WTC11 (cell line): Measurements from ENCODE around the gene CILP2. TPM values are rescaled to one million over a fixed set of nuclear protein-coding genes. Genes with fewer than 3 reads are reported as not detected.

Experiments used
- ATF6 ChIP-seq: sonication (generic); formaldehyde crosslinking; IDR thresholded peaks from 2 replicates; pipeline ENCODE4 v1.8.1; 2023; ENCODE audit warnings: mild to moderate bottlenecking, missing genetic modification reagents
- E2F5 ChIP-seq: sonication (generic); formaldehyde crosslinking; IDR thresholded peaks from 2 replicates; pipeline ENCODE4 v1.8.1; 2022; ENCODE audit warnings: mild to moderate bottlenecking, moderate library complexity, missing genetic modification reagents
- FOXJ3 ChIP-seq: sonication (generic); formaldehyde crosslinking; IDR thresholded peaks from 2 replicates; pipeline ENCODE4 v1.9.0; 2021; ENCODE audit warnings: missing genetic modification reagents, mild to moderate bottlenecking, borderline replicate concordance
- FOXK1 ChIP-seq: sonication (generic); formaldehyde crosslinking; IDR thresholded peaks from 2 replicates; pipeline ENCODE4 v1.8.0; 2022; ENCODE audit warnings: mild to moderate bottlenecking, moderate library complexity, missing genetic modification reagents
- FOXP1 ChIP-seq: sonication (generic); formaldehyde crosslinking; IDR thresholded peaks from 2 replicates; pipeline ENCODE4 v1.8.0; 2022; ENCODE audit warnings: missing genetic modification reagents, mild to moderate bottlenecking, moderate library complexity, borderline replicate concordance
- FOXP4 ChIP-seq: sonication (generic); formaldehyde crosslinking; IDR thresholded peaks from 2 replicates; pipeline ENCODE4 v1.8.0; 2022; ENCODE audit warnings: mild to moderate bottlenecking, missing genetic modification reagents
- GABPB1 ChIP-seq: sonication (generic); formaldehyde crosslinking; IDR thresholded peaks from 2 replicates; pipeline ENCODE4 v1.8.1; 2023; ENCODE audit warnings: mild to moderate bottlenecking, missing genetic modification reagents
- IRF1 ChIP-seq: sonication (generic); formaldehyde crosslinking; IDR thresholded peaks from 2 replicates; pipeline ENCODE4 v1.8.0; 2023; ENCODE audit warnings: missing genetic modification reagents
- IRF2 ChIP-seq: sonication (generic); formaldehyde crosslinking; IDR thresholded peaks from 2 replicates; pipeline ENCODE4 v1.8.0; 2022; ENCODE audit warnings: low read depth, missing genetic modification reagents, borderline replicate concordance
- JUN ChIP-seq: sonication (generic); formaldehyde crosslinking; IDR thresholded peaks from 2 replicates; pipeline ENCODE4 v1.8.0; 2023; ENCODE audit warnings: mild to moderate bottlenecking, missing genetic modification reagents
- NR1H2 ChIP-seq: sonication (generic); formaldehyde crosslinking; IDR thresholded peaks from 2 replicates; pipeline ENCODE4 v1.9.0; 2021; ENCODE audit warnings: mild to moderate bottlenecking, moderate library complexity, missing genetic modification reagents
- NR2C2 ChIP-seq: sonication (generic); formaldehyde crosslinking; IDR thresholded peaks from 2 replicates; pipeline ENCODE4 v1.8.0; 2022; ENCODE audit warnings: mild to moderate bottlenecking, missing genetic modification reagents
- OVOL2 ChIP-seq: fragments of 250-450 bp; sonication (Bioruptor Pico); IDR thresholded peaks from 2 replicates; pipeline ENCODE4 v1.9.0; 2021; ENCODE audit warnings: mild to moderate bottlenecking, borderline replicate concordance
- PRDM15 ChIP-seq: sonication (generic); formaldehyde crosslinking; IDR thresholded peaks from 2 replicates; pipeline ENCODE4 v1.8.0; 2022; ENCODE audit warnings: missing genetic modification reagents
- PRRX2 ChIP-seq: fragments of 250-450 bp; sonication (Bioruptor Pico); IDR thresholded peaks from 2 replicates; pipeline ENCODE4 v1.8.0; 2021; ENCODE audit warnings: mild to moderate bottlenecking
- RELA ChIP-seq: sonication (generic); formaldehyde crosslinking; IDR thresholded peaks from 2 replicates; pipeline ENCODE4 v1.8.1; 2022; ENCODE audit warnings: missing genetic modification reagents, mild to moderate bottlenecking, borderline replicate concordance
- RORB ChIP-seq: fragments of 250-450 bp; sonication (Bioruptor Pico); IDR thresholded peaks from 2 replicates; pipeline ENCODE4 v1.9.0; 2021; ENCODE audit warnings: mild to moderate bottlenecking
- SMAD4 ChIP-seq: sonication (generic); formaldehyde crosslinking; IDR thresholded peaks from 2 replicates; pipeline ENCODE4 v1.8.0; 2022; ENCODE audit warnings: mild to moderate bottlenecking, missing genetic modification reagents
- TCF7 ChIP-seq: sonication (generic); formaldehyde crosslinking; IDR thresholded peaks from 2 replicates; pipeline ENCODE4 v1.8.0; 2022; ENCODE audit warnings: mild to moderate bottlenecking, low read depth, missing genetic modification reagents, moderate library complexity
- TEAD4 ChIP-seq: sonication (generic); formaldehyde crosslinking; IDR thresholded peaks from 2 replicates; pipeline ENCODE4 v1.8.0; 2022; ENCODE audit warnings: mild to moderate bottlenecking, missing genetic modification reagents
- ZNF121 ChIP-seq: sonication (generic); formaldehyde crosslinking; IDR thresholded peaks from 2 replicates; pipeline ENCODE4 v1.8.0; 2023; ENCODE audit warnings: missing genetic modification reagents
- ZNF138 ChIP-seq: sonication (generic); formaldehyde crosslinking; conservative IDR thresholded peaks from 2 replicates; pipeline ENCODE4 v1.8.1; 2022; ENCODE audit warnings: mild to moderate bottlenecking, moderate library complexity, missing genetic modification reagents
- ZNF232 ChIP-seq: sonication (generic); formaldehyde crosslinking; IDR thresholded peaks from 2 replicates; pipeline ENCODE4 v1.8.0; 2022; ENCODE audit warnings: mild to moderate bottlenecking, missing genetic modification reagents
- ZNF423 ChIP-seq: fragments of 250-450 bp; sonication (Bioruptor Pico); IDR thresholded peaks from 2 replicates; pipeline ENCODE4 v2.1.2; 2022; ENCODE audit warnings: mild to moderate bottlenecking, moderate library complexity
- total RNA-seq: library from RNA; stranded (reverse); gene quantifications from 3 replicates; pipeline ENCODE4 v1.2.3, GENCODE V29; 2021
- TF ChIP-seq, protein P1 (sequence below): fragments of 250-450 bp; sonication (Bioruptor Pico); IDR thresholded peaks from 2 replicates; pipeline ENCODE4 v1.8.0; 2021; ENCODE audit warnings: mild to moderate bottlenecking
- TF ChIP-seq, protein P2 (sequence below): fragments of 250-450 bp; sonication (Bioruptor Pico); IDR thresholded peaks from 2 replicates; pipeline ENCODE4 v1.9.0; 2021; ENCODE audit warnings: mild to moderate bottlenecking
- TF ChIP-seq, protein P3 (sequence below): sonication (generic); formaldehyde crosslinking; conservative IDR thresholded peaks from 2 replicates; pipeline ENCODE4 v1.8.1; 2022; ENCODE audit warnings: mild to moderate bottlenecking, missing genetic modification reagents
- TF ChIP-seq, protein P4 (sequence below): sonication (generic); formaldehyde crosslinking; IDR thresholded peaks from 2 replicates; pipeline ENCODE4 v1.8.0; 2022; ENCODE audit warnings: mild to moderate bottlenecking, missing genetic modification reagents

The CILP2 gene
- total RNA-seq, 1 experiment from 2014 or later, result 7.9 TPM

DNA sequence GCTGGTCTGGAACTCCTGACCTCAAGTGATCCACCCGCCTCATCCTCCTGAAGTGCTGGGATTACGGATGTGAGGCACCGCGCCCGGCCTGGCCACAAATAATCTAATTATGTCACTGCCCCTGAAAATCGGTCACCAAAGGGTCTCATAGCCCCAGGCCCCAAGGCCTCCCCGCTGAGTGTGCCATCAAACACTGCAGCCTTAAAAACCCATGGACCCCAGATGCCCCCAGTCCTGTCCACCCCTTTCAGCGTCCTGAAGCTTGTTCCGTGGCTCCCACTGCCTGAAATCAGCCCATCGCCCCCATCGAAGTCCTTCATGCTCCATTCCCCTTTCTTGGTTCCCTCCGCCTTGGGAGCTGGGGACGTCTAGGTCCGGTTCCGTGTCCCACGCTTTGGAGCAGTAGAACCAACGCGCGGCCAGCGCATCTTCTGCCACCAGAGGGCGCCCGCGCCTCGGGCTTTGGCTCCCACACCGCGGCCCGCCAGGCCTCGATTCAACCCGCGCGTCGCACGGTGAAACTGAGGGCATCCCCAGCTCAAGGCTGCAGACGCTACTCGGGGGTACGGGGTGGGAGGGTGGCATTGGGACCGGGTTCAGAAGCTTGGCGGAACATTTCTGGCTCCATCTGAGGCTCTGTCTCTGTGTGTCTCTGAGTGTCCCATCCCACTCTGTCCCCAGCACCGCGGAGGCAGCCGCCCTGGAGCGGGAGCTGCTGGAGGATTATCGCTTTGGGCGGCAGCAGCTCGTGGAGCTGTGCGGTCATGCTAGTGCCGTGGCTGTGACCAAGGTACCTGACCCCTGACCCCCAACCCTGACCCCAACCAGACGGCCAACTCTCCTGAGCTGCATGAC lies 5.9 kb upstream of the CILP2 start (continued):
- TF ChIP-seq, protein P1, sequence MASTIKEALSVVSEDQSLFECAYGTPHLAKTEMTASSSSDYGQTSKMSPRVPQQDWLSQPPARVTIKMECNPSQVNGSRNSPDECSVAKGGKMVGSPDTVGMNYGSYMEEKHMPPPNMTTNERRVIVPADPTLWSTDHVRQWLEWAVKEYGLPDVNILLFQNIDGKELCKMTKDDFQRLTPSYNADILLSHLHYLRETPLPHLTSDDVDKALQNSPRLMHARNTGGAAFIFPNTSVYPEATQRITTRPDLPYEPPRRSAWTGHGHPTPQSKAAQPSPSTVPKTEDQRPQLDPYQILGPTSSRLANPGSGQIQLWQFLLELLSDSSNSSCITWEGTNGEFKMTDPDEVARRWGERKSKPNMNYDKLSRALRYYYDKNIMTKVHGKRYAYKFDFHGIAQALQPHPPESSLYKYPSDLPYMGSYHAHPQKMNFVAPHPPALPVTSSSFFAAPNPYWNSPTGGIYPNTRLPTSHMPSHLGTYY (CRISPR knock-in tag), result no peak
- TF ChIP-seq OVOL2 (CRISPR knock-in tag), result no peak
- no peak for TF ChIP-seq NR2C2 (CRISPR knock-in tag)
- no peak for TF ChIP-seq E2F5
- TF ChIP-seq IRF2 (CRISPR knock-in tag), result no peak
- no peak for TF ChIP-seq ATF6 (CRISPR knock-in tag)
- TF ChIP-seq PRDM15 (CRISPR knock-in tag), result no peak
- no peak for TF ChIP-seq TCF7 (CRISPR knock-in tag)
- TF ChIP-seq, protein P2, sequence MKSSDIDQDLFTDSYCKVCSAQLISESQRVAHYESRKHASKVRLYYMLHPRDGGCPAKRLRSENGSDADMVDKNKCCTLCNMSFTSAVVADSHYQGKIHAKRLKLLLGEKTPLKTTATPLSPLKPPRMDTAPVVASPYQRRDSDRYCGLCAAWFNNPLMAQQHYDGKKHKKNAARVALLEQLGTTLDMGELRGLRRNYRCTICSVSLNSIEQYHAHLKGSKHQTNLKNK (CRISPR knock-in tag), result no peak
- TF ChIP-seq NR1H2 (CRISPR knock-in tag), result no peak
- TF ChIP-seq ZNF232 (CRISPR knock-in tag), result no peak
- TF ChIP-seq ZNF121, result no peak
- no peak for TF ChIP-seq RORB (CRISPR knock-in tag)
- no peak for TF ChIP-seq RELA (CRISPR knock-in tag)
- 0 out of 2 replicates have a peak, but pooled peaks have one; percentile 47 for TF ChIP-seq PRRX2
- TF ChIP-seq TEAD4 (CRISPR knock-in tag), result no peak
- no peak for TF ChIP-seq IRF1 (CRISPR knock-in tag)
- TF ChIP-seq ZNF423 (CRISPR knock-in tag), result no peak
- TF ChIP-seq, protein P3, sequence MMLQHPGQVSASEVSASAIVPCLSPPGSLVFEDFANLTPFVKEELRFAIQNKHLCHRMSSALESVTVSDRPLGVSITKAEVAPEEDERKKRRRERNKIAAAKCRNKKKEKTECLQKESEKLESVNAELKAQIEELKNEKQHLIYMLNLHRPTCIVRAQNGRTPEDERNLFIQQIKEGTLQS, result no peak
- TF ChIP-seq, protein P4, sequence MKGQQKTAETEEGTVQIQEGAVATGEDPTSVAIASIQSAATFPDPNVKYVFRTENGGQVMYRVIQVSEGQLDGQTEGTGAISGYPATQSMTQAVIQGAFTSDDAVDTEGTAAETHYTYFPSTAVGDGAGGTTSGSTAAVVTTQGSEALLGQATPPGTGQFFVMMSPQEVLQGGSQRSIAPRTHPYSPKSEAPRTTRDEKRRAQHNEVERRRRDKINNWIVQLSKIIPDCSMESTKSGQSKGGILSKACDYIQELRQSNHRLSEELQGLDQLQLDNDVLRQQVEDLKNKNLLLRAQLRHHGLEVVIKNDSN (CRISPR knock-in tag), result peak; percentile 15; the same call in 1 of the 2 replicates
- TF ChIP-seq FOXP4 (CRISPR knock-in tag), result 0 out of 2 replicates have a peak, but pooled peaks have one; percentile 42
- no peak for TF ChIP-seq JUN (CRISPR knock-in tag)
- TF ChIP-seq SMAD4 (CRISPR knock-in tag), result no peak
- TF ChIP-seq ZNF138 (CRISPR knock-in tag), result no peak
- TF ChIP-seq FOXP1 (CRISPR knock-in tag), result no peak
- TF ChIP-seq FOXJ3 (CRISPR knock-in tag), result no peak
- TF ChIP-seq FOXK1, result no peak
- TF ChIP-seq GABPB1, result no peak
